ENCODE data around the gene TSHB. TPM values are rescaled to one million over a fixed set of nuclear protein-coding genes. Genes with fewer than 3 reads are reported as not detected.
A peak's percentile ranks its signal among the peaks of the same experiment; 100 is the strongest.

TSHB gene
- total and polyA plus RNA-seq, 8 donors: not detected

DNA sequence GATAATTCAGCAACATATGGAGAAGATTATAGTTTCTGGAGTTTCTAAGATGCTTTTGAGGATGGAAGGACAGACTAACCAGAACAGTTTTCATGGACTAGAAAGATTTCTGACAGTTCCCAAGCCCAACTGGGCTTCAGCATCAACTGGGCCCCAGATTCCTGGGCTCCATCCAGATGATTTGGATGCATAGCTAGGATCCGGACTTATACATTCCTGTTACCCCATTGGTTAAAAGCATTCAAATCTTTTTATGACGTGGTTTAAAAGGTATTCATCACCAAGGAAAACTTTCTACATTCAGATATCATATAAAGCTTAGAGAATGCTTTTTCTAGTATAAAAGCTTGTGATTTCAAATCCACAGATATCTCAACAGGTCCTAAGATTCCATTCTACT lies 29.7 kb downstream of the TSHB start:
- Histone ChIP-seq H3K36me3 (peaks cover 0 to 6% (median 0%) of the 10 kb centered on the region in 4 donors), H3K27ac (no peak overlapping the region), H3K9me3 (no peaks in the 10 kb centered on the region), H3K4me1 (peaks cover 0 to 24% (median 19%) of the 10 kb centered on the region in 4 donors), H3K27me3 (no peaks in the 10 kb centered on the region), H3K4me3 (no peak overlapping the region)
- intact Hi-C loops (cut with DNase I; ENCODE audit: low total_unique reads): no loop called here
- WGBS, 5 donors: 39 to 47% (median 46%) methylated on average over 2 of the region's 2 CpGs
- no peak for DNase-seq
- TF ChIP-seq, protein P1, sequence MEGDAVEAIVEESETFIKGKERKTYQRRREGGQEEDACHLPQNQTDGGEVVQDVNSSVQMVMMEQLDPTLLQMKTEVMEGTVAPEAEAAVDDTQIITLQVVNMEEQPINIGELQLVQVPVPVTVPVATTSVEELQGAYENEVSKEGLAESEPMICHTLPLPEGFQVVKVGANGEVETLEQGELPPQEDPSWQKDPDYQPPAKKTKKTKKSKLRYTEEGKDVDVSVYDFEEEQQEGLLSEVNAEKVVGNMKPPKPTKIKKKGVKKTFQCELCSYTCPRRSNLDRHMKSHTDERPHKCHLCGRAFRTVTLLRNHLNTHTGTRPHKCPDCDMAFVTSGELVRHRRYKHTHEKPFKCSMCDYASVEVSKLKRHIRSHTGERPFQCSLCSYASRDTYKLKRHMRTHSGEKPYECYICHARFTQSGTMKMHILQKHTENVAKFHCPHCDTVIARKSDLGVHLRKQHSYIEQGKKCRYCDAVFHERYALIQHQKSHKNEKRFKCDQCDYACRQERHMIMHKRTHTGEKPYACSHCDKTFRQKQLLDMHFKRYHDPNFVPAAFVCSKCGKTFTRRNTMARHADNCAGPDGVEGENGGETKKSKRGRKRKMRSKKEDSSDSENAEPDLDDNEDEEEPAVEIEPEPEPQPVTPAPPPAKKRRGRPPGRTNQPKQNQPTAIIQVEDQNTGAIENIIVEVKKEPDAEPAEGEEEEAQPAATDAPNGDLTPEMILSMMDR (IDR thresholded peaks at IDR 0.05): no peak
- TF ChIP-seq POLR2AphosphoS5 (IDR thresholded peaks at IDR 0.05): no peak
- no peak for TF ChIP-seq EP300 (IDR thresholded peaks at IDR 0.05)
- TF ChIP-seq POLR2A (IDR thresholded peaks at IDR 0.05): no peak

DNA sequence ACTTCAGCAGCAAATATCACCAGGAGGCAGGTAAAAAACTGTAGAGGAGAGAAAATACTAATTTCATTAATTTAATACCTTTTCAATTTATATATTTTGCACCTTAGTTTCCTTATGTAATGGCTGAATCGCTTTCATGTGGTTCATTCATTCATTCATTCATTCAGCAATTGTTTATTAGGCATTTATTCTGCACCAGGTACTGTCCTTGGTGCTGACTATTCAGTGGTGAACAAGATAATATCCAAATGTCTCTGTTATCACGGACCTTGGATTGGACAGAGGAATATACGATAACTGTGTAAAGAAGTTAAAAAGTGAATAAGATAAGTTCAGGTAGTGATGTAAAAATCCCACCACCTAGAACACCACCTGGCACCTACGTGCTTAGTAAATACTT lies 30.9 kb downstream of the TSHB start:
- WGBS, 5 donors: 56 to 80% (median 69%) methylated on average over 4 of the region's 4 CpGs
- Histone ChIP-seq H3K36me3 (peaks cover 0 to 6% (median 0%) of the 10 kb centered on the region in 4 donors), H3K4me3 (no peak overlapping the region), H3K27me3 (no peaks in the 10 kb centered on the region), H3K27ac (no peak overlapping the region), H3K4me1 (peaks cover 0 to 24% (median 18%) of the 10 kb centered on the region in 4 donors), H3K9me3 (no peaks in the 10 kb centered on the region)
- DNase-seq: no peak
- TF ChIP-seq, protein P1 (IDR thresholded peaks at IDR 0.05): no peak
- TF ChIP-seq POLR2AphosphoS5 (IDR thresholded peaks at IDR 0.05): no peak
- TF ChIP-seq EP300 (IDR thresholded peaks at IDR 0.05): no peak
- TF ChIP-seq POLR2A (IDR thresholded peaks at IDR 0.05): no peak
- intact Hi-C loops (cut with DNase I; ENCODE audit: low total_unique reads): no loop called here

DNA sequence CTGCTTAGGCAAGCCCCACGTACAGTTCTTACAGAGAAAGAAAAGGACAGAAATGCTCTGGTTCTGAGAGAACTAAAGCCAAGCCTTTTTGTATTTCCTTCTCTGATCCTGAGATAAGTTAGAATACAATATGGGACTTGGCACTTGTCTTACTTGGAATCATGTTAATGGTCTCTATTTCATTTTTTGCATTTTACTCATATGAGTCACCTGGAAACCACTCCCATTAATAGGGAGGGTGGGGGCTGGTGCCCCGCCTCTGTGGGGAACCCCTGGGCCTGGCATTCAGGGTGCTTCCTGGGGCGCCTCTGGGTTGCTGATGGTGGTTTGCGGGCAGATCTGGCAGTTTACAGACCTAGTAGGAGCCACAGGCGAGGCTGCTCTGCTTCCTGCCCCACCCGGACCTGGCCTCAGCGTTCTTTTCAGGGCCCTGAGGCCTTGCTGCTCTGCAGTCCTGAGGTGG lies 32.9 kb downstream of the TSHB start:
- no peak for TF ChIP-seq EP300 (IDR thresholded peaks at IDR 0.05)
- peak in 1 of 3 donors; percentile 9 for TF ChIP-seq POLR2AphosphoS5 (IDR thresholded peaks at IDR 0.05)

DNA sequence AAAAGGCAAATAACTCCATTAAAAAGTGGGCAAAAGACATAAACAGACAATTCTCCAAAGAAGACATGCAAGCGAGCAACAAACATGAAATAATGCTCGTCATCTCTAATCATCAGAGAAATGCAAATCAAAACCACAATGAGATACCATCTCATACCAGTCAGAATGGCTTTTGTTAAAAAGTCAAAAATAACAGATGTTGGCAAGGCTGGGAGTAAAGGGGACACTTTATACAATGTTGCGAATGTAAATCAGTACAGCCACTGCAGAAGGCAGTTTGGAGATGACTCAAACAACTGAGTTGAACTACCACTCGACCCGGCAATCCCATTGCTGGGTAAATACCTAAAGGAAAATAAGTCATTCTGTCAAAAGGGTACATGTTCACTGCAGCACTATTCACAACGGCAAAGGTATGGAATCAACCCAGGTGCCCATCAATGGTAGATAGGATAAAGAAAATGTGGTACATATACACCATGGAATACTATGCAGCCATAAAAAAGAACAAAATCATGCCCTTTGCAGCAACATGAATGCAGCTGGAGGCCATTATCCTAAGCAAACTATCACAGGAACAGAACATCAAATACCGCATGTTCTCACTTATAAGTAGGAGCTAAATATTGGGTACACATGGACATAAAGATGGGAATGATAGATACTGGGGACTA lies 33.7 kb downstream of the TSHB start:
- DNase-seq: no peak
- 69 to 89% (median 82%) methylated on average over 7 of the region's 7 CpGs for WGBS, 5 donors

More for the DNA sequence above, 32.9 kb downstream of the TSHB start:
- Histone ChIP-seq H3K9me3 (no peaks in the 10 kb centered on the region), H3K4me3 (no peak overlapping the region), H3K27me3 (no peaks in the 10 kb centered on the region), H3K36me3 (peaks cover 0 to 6% (median 0%) of the 10 kb centered on the region in 4 donors), H3K4me1 (peaks cover 0 to 24% (median 17%) of the 10 kb centered on the region in 4 donors), H3K27ac (peak overlapping the region; percentile 15 to 65 (median 47))
- 14 to 38% (median 30%) methylated on average over 7 of the region's 7 CpGs for WGBS, 5 donors
- DNase-seq: peak; percentile 64 to 82
- intact Hi-C loops (cut with DNase I; ENCODE audit: low total_unique reads): no loop called here

More for the DNA sequence above, 33.7 kb downstream of the TSHB start:
- peaks cover 0 to 3% (median 0%) of the 10 kb centered on the region in 4 donors for H3K36me3 ChIP-seq
- intact Hi-C loops (cut with DNase I; ENCODE audit: low total_unique reads): no loop called here
- H3K27me3 ChIP-seq: no peaks in the 10 kb centered on the region
- H3K4me3 ChIP-seq: no peak overlapping the region
- H3K27ac ChIP-seq: peak overlapping the region in 3 of 5 donors; percentile 40 to 65 (median 52)
- H3K9me3 ChIP-seq: no peaks in the 10 kb centered on the region
- peaks cover 0 to 32% (median 21%) of the 10 kb centered on the region in 4 donors for H3K4me1 ChIP-seq
- no peak for TF ChIP-seq POLR2AphosphoS5 (IDR thresholded peaks at IDR 0.05)
- TF ChIP-seq, protein P1 (IDR thresholded peaks at IDR 0.05): no peak
- no peak for TF ChIP-seq POLR2A (IDR thresholded peaks at IDR 0.05)
- TF ChIP-seq EP300 (IDR thresholded peaks at IDR 0.05): no peak
